ENCODE measurements around the gene STAB1.

- peak; percentile 52; the same call in 1 of the 2 replicates for TF ChIP-seq BACH1 (IDR thresholded peaks at IDR 0.05; ENCODE audit: borderline replicate concordance)
- TF ChIP-seq, protein P1, sequence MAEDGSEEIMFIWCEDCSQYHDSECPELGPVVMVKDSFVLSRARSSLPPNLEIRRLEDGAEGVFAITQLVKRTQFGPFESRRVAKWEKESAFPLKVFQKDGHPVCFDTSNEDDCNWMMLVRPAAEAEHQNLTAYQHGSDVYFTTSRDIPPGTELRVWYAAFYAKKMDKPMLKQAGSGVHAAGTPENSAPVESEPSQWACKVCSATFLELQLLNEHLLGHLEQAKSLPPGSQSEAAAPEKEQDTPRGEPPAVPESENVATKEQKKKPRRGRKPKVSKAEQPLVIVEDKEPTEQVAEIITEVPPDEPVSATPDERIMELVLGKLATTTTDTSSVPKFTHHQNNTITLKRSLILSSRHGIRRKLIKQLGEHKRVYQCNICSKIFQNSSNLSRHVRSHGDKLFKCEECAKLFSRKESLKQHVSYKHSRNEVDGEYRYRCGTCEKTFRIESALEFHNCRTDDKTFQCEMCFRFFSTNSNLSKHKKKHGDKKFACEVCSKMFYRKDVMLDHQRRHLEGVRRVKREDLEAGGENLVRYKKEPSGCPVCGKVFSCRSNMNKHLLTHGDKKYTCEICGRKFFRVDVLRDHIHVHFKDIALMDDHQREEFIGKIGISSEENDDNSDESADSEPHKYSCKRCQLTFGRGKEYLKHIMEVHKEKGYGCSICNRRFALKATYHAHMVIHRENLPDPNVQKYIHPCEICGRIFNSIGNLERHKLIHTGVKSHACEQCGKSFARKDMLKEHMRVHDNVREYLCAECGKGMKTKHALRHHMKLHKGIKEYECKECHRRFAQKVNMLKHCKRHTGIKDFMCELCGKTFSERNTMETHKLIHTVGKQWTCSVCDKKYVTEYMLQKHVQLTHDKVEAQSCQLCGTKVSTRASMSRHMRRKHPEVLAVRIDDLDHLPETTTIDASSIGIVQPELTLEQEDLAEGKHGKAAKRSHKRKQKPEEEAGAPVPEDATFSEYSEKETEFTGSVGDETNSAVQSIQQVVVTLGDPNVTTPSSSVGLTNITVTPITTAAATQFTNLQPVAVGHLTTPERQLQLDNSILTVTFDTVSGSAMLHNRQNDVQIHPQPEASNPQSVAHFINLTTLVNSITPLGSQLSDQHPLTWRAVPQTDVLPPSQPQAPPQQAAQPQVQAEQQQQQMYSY (CRISPR knock-in tag; IDR thresholded peaks at IDR 0.05), result no peak
- peak in 1 of 3 experiments; percentile 22; a peak in 1 of 6 replicates for TF ChIP-seq CTCF (IDR thresholded peaks at IDR 0.05 in 2 of 3, conservative IDR thresholded peaks at IDR 0.05 in 1 of 3; ENCODE audit: control insufficient read depth in 2 of 3, extremely low read depth in 1 of 3, insufficient read depth in 1 of 3, low read depth in 3 of 3, low read length in 3 of 3)
- peak; percentile 69; the same call in 1 of the 2 replicates for TF ChIP-seq MAX (IDR thresholded peaks at IDR 0.05; ENCODE audit: low read depth, low read length)
- peak; percentile 92 for TF ChIP-seq SP1 (IDR thresholded peaks at IDR 0.05; ENCODE audit: low read depth, low read length)
- TF ChIP-seq POLR2A (IDR thresholded peaks at IDR 0.05; ENCODE audit: low read depth, low read length), result peak; percentile 100
- TF ChIP-seq ETV6 (conservative IDR thresholded peaks at IDR 0.05 in 1 of 2, IDR thresholded peaks at IDR 0.05 in 1 of 2; ENCODE audit: borderline replicate concordance in 1 of 2, low read depth in 1 of 2), result no peak
- no peak for TF ChIP-seq EZH2 (IDR thresholded peaks at IDR 0.05; ENCODE audit: borderline replicate concordance, control insufficient read depth, low read depth, low read length)
- TF ChIP-seq JUND (IDR thresholded peaks at IDR 0.05; ENCODE audit: low read depth, low read length), result no peak
Measured at GRCh38 chr3:52536369-52537164, 41.4 kb downstream of the STAB1 start, which contains the start of gene UQCC5.

All from GM12878 (cell line).